GM04503 (cell line): Measurements from ENCODE around the gene CDC42BPB.

ENCODE experiments used
- DNase-seq: peaks from one replicate; pipeline ENCODE4 v3.0.0-alpha.2; 2012; ENCODE audit warnings: low read depth

The CDC42BPB gene

GRCh38 chr14:102911991-102912761 lies 145.2 kb downstream of the CDC42BPB start:
- DNase-seq, result no peak

- DNase-seq, result no peak
Observed at GRCh38 chr14:102911541-102911951, 145.8 kb downstream of the CDC42BPB start.

- DNase-seq, result no peak
Observed at GRCh38 chr14:102910442-102910841, 146.9 kb downstream of the CDC42BPB start.

- DNase-seq, result no peak
Observed at GRCh38 chr14:102909911-102910310, 147.4 kb downstream of the CDC42BPB start.

- DNase-seq, result no peak
Observed at GRCh38 chr14:102909462-102909861, 147.9 kb downstream of the CDC42BPB start.

GRCh38 chr14:102908766-102909455 lies 148.4 kb downstream of the CDC42BPB start:
- DNase-seq, result no peak

GRCh38 chr14:102907980-102908730 lies 149.2 kb downstream of the CDC42BPB start:
- no peak for DNase-seq

- no peak for DNase-seq
Observed at GRCh38 chr14:102907303-102907844, 150.0 kb downstream of the CDC42BPB start.

- no peak for DNase-seq
Observed at GRCh38 chr14:102906616-102907302, 150.6 kb downstream of the CDC42BPB start.

- DNase-seq, result no peak
Observed at GRCh38 chr14:102905116-102906108, 151.9 kb downstream of the CDC42BPB start.

GRCh38 chr14:102903889-102904512 lies 153.3 kb downstream of the CDC42BPB start:
- no peak for DNase-seq

GRCh38 chr14:102903248-102903888 lies 154.0 kb downstream of the CDC42BPB start:
- DNase-seq, result no peak

GRCh38 chr14:102902523-102903247 lies 154.7 kb downstream of the CDC42BPB start:
- DNase-seq, result no peak

GRCh38 chr14:102902086-102902485 lies 155.3 kb downstream of the CDC42BPB start:
- no peak for DNase-seq

GRCh38 chr14:102901633-102902032 lies 155.7 kb downstream of the CDC42BPB start:
- no peak for DNase-seq

GRCh38 chr14:102900631-102901571 lies 156.4 kb downstream of the CDC42BPB start:
- DNase-seq, result no peak

- DNase-seq, result no peak
Observed at GRCh38 chr14:102899516-102899900, 157.8 kb downstream of the CDC42BPB start.
